ENCODE measurements around the gene TBX1. TPM values are rescaled to one million over a fixed set of nuclear protein-coding genes. Genes with fewer than 3 reads are reported as not detected.

Gene TBX1
- total RNA-seq, 2 donors from 2014 or later: 11.0 to 20.2 TPM

- no peak overlapping the region for H3K27ac ChIP-seq
- intact Hi-C loops (cut with DNase I): no loop called here
- H3K27me3 ChIP-seq (replicated peaks; ENCODE audit: insufficient read depth): no peaks in the 10 kb centered on the region
- H3K9me3 ChIP-seq: no peaks in the 10 kb centered on the region
- no peak for DNase-seq (ENCODE audit: low spot score)
- H3K4me1 ChIP-seq (replicated peaks): no peaks in the 10 kb centered on the region
- H3K36me3 ChIP-seq: no peaks in the 10 kb centered on the region
- no peak overlapping the region for H3K4me3 ChIP-seq
- no peak for TF ChIP-seq CTCF (IDR thresholded peaks at IDR 0.05)
- TF ChIP-seq POLR2A (IDR thresholded peaks at IDR 0.05): no peak
- TF ChIP-seq POLR2AphosphoS5 (IDR thresholded peaks at IDR 0.05): no peak
- 86% methylated on average over 22 of the region's 22 CpGs for WGBS
Measured at GRCh38 chr22:19785461-19786263, 25.1 kb downstream of the TBX1 start.

- no peak for TF ChIP-seq POLR2A (IDR thresholded peaks at IDR 0.05)
- no peak for TF ChIP-seq CTCF (IDR thresholded peaks at IDR 0.05)
- TF ChIP-seq POLR2AphosphoS5 (IDR thresholded peaks at IDR 0.05): no peak
- 77% methylated on average over 5 of the region's 6 CpGs for WGBS
- intact Hi-C loops (cut with DNase I): no loop called here
Measured at GRCh38 chr22:19786264-19786585, 25.6 kb downstream of the TBX1 start.

GRCh38 chr22:19786959-19787848 is 26.6 kb downstream of the TBX1 start:
- Histone ChIP-seq H3K4me3 (no peak overlapping the region), H3K9me3 (no peaks in the 10 kb centered on the region), H3K27me3 (replicated peaks; ENCODE audit: insufficient read depth) (no peaks in the 10 kb centered on the region), H3K27ac (no peak overlapping the region), H3K36me3 (no peaks in the 10 kb centered on the region), H3K4me1 (replicated peaks) (no peaks in the 10 kb centered on the region)
- no peak for DNase-seq (ENCODE audit: low spot score)
- intact Hi-C loops (cut with DNase I): no loop called here
- TF ChIP-seq POLR2AphosphoS5 (IDR thresholded peaks at IDR 0.05) (no peak), CTCF (IDR thresholded peaks at IDR 0.05) (no peak), POLR2A (IDR thresholded peaks at IDR 0.05) (no peak)
- 94% methylated on average over 28 of the region's 28 CpGs for WGBS

More at GRCh38 chr22:19786264-19786585, 25.6 kb downstream of the TBX1 start:
- Histone ChIP-seq H3K27ac (no peak overlapping the region), H3K9me3 (no peaks in the 10 kb centered on the region), H3K36me3 (no peaks in the 10 kb centered on the region), H3K4me3 (no peak overlapping the region), H3K27me3 (replicated peaks; ENCODE audit: insufficient read depth) (no peaks in the 10 kb centered on the region), H3K4me1 (replicated peaks) (no peaks in the 10 kb centered on the region)
- no peak for DNase-seq (ENCODE audit: low spot score)

GRCh38 chr22:19787849-19788141 is 27.2 kb downstream of the TBX1 start:
- H3K4me1 ChIP-seq (replicated peaks): no peaks in the 10 kb centered on the region
- no peaks in the 10 kb centered on the region for H3K9me3 ChIP-seq
- H3K27ac ChIP-seq: no peak overlapping the region
- DNase-seq (ENCODE audit: low spot score): no peak
- no peaks in the 10 kb centered on the region for H3K27me3 ChIP-seq (replicated peaks; ENCODE audit: insufficient read depth)
- no peaks in the 10 kb centered on the region for H3K36me3 ChIP-seq
- intact Hi-C loops (cut with DNase I): no loop called here
- WGBS: 95% methylated on average over 9 of the region's 9 CpGs
- TF ChIP-seq CTCF (IDR thresholded peaks at IDR 0.05) (no peak), POLR2AphosphoS5 (IDR thresholded peaks at IDR 0.05) (no peak), POLR2A (IDR thresholded peaks at IDR 0.05) (no peak)
- H3K4me3 ChIP-seq: no peak overlapping the region

Data from prostate gland (tissue), 2 donors.